Measurements from ENCODE around the gene MAP3K20.

DNA sequence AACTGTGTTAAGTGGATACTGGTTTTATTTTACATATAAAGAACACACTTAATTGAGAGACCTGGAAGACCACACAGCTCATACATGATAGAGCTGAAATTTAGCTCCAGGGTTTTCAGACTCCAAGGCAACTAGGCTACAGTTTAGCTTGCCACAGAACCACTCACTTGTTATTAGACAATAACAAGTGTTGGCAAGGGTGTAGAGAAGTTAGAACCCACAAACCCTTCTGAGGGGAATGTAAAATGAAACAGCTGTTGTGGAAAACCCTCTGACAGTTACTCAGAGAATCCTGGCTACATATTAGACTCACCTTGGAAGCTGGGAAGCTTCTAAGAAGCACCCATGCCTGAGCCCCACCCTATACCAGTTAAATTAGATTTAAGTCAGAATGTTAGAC is 75.3 kb downstream of the MAP3K20 start:
- TF ChIP-seq SP1 (CRISPR knock-in tag; conservative IDR thresholded peaks at IDR 0.05) (no peak), ESRRA (CRISPR knock-in tag; IDR thresholded peaks at IDR 0.05; ENCODE audit: borderline replicate concordance) (no peak), NR3C1 (CRISPR knock-in tag; conservative IDR thresholded peaks at IDR 0.05; ENCODE audit: low read depth) (no peak), RELA (CRISPR knock-in tag; IDR thresholded peaks at IDR 0.05; ENCODE audit: borderline replicate concordance) (no peak)
- TF ChIP-seq, protein P1, sequence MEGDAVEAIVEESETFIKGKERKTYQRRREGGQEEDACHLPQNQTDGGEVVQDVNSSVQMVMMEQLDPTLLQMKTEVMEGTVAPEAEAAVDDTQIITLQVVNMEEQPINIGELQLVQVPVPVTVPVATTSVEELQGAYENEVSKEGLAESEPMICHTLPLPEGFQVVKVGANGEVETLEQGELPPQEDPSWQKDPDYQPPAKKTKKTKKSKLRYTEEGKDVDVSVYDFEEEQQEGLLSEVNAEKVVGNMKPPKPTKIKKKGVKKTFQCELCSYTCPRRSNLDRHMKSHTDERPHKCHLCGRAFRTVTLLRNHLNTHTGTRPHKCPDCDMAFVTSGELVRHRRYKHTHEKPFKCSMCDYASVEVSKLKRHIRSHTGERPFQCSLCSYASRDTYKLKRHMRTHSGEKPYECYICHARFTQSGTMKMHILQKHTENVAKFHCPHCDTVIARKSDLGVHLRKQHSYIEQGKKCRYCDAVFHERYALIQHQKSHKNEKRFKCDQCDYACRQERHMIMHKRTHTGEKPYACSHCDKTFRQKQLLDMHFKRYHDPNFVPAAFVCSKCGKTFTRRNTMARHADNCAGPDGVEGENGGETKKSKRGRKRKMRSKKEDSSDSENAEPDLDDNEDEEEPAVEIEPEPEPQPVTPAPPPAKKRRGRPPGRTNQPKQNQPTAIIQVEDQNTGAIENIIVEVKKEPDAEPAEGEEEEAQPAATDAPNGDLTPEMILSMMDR (IDR thresholded peaks at IDR 0.05), result no peak
- TF ChIP-seq, protein P2, sequence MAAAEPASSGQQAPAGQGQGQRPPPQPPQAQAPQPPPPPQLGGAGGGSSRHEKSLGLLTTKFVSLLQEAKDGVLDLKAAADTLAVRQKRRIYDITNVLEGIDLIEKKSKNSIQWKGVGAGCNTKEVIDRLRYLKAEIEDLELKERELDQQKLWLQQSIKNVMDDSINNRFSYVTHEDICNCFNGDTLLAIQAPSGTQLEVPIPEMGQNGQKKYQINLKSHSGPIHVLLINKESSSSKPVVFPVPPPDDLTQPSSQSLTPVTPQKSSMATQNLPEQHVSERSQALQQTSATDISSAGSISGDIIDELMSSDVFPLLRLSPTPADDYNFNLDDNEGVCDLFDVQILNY (CRISPR knock-in tag; IDR thresholded peaks at IDR 0.05), result no peak
- TF ChIP-seq, protein P3, sequence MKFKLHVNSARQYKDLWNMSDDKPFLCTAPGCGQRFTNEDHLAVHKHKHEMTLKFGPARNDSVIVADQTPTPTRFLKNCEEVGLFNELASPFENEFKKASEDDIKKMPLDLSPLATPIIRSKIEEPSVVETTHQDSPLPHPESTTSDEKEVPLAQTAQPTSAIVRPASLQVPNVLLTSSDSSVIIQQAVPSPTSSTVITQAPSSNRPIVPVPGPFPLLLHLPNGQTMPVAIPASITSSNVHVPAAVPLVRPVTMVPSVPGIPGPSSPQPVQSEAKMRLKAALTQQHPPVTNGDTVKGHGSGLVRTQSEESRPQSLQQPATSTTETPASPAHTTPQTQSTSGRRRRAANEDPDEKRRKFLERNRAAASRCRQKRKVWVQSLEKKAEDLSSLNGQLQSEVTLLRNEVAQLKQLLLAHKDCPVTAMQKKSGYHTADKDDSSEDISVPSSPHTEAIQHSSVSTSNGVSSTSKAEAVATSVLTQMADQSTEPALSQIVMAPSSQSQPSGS (CRISPR knock-in tag; IDR thresholded peaks at IDR 0.05; ENCODE audit: borderline replicate concordance, low read depth), result no peak

Data from WTC11 (cell line).